Measurements from ENCODE around the gene ADGRA1.
"Not testable (repeated sequence)": the region's sequence is repeated elsewhere in the genome, so short reads cannot be mapped to it uniquely, and the experiment has no call there.

Gene ADGRA1

DNA sequence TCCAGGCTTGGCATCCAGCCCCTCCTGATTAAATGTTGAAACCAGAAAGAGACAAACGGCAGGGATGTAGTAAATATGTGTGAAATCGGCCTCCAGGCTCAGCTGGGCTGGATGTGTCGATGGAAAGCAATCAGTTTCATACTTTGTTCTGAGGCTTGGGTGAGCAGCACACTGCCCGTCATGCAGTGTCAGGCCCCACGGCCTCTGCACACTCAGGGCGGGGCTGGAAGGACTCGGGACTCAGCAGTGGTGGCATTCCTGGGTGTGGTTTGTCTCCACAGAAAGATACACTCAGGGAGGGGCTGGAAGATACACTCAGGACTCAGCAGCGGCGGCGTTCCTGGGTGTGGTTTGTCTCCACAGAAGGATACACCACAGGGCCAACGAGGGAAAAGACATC is 22.0 kb downstream of the ADGRA1 start:
- no peak for DNase-seq (ENCODE audit: low read depth in 3 of 3, low spot score in 1 of 3)

DNA sequence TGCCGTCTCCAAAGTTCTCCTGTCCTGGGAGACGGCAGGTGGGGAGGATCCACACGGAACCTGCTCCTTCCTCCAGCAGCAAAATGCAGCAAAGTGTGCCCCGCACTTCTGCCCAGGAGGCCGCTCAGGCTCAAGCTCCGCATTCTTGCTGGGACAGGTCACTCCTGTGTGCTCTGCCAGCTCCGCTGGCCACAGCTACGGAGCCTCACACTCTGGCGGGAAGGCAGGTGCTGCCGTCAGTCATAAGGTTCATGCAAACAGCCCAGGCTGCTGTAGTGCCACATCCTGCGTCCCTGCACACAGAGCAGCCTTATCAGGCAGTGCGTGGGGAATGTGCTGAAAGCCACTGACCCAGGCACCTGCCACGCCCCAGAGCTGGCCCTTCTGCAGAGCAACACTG is 22.4 kb downstream of the ADGRA1 start:
- no peak for DNase-seq (ENCODE audit: low read depth in 3 of 3, low spot score in 1 of 3)

- no peak for DNase-seq (ENCODE audit: low read depth in 3 of 3, low spot score in 1 of 3)
Observed at GRCh38 chr10:133110609-133111275, 23.0 kb downstream of the ADGRA1 start.

GRCh38 chr10:133111640-133112039 is 23.9 kb downstream of the ADGRA1 start:
- not testable (repeated sequence) for DNase-seq (ENCODE audit: low read depth in 3 of 3, low spot score in 1 of 3)

DNA sequence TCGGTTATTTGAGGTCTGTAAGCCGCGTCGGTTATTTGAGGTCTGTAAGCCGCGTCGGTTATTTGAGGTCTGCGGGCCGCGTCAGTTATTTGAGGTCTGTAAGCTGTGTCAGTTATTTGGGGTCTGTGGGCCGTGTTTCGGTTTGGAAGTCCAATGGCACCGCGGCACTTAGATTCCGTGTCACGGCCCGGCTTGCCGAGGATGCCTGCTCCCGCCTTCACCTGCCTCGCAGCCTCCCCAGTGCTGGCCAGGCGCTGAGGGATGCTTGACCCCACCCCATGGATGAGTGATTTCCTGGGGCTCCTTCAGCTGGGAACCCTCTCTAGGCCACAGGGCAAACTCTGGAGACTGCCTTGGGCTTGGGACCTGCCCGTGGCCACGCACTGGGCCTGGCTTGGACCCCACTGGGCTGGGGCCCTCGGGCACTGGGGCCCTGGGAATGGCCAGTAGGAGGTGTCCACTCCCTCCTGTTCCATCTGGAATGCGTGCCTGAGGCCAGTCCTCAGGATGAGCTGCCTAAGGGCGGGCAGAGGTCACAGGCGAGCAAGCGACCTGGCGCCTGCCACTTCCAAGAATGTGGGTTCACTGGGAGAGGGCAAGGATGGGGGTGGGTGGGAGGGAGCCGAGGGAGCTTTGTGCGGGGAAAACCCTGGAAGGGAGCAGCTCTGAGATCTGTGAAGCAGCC is 25.6 kb downstream of the ADGRA1 start:
- no peak for DNase-seq (ENCODE audit: low read depth in 3 of 3, low spot score in 1 of 3)

- no peak for DNase-seq (ENCODE audit: low read depth in 3 of 3, low spot score in 1 of 3)
Observed at GRCh38 chr10:133113847-133114246, 26.1 kb downstream of the ADGRA1 start.

DNA sequence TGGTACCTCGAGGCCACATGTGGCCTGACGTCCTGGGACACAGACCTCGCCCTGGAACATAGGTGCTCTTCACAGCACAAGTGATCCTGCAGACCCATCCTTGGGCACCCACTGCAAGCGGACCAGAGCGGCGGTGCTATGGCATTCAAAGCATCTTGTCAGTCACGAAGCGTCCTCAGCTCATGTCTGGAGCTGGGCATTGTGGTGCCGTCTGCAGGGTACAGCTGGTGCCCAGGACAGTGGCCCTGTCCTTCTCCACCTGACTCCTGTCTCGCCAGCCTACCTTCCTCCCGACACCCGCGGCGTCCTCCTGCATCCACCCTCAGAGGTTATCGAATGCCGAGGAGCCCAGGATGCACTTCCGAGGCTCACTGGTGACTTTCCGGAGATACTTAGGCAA is 26.5 kb downstream of the ADGRA1 start:
- no peak for DNase-seq (ENCODE audit: low read depth in 3 of 3, low spot score in 1 of 3)

GRCh38 chr10:133114726-133115452 is 27.2 kb downstream of the ADGRA1 start:
- DNase-seq (ENCODE audit: low read depth in 3 of 3, low spot score in 1 of 3): no peak

- DNase-seq (ENCODE audit: low read depth in 3 of 3, low spot score in 1 of 3): no peak
Observed at GRCh38 chr10:133115453-133115842, 27.7 kb downstream of the ADGRA1 start.

DNA sequence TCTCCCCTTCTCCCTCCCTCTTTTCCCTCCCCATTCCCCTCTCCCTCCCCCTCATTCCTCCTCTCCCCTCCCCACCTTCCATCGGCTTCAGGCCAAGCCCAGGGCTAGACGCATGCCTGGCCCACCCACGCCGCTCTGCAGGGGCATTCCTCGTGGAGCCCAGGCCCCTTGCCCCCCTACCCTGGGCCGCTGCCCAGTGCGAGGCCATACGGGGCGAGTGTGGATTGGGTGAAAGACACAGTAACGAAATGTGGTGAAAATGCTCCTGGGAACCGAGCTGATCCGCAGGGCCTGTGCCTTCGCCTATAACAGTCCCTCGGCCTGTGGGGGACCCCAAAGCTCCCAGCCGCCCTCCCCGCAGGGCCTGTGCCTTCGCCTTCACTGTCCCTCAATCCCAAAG is 28.3 kb downstream of the ADGRA1 start:
- no peak for DNase-seq (ENCODE audit: low read depth in 3 of 3, low spot score in 1 of 3)

- DNase-seq (ENCODE audit: low read depth in 3 of 3, low spot score in 1 of 3): no peak
Observed at GRCh38 chr10:133116455-133116854, 28.7 kb downstream of the ADGRA1 start.

DNA sequence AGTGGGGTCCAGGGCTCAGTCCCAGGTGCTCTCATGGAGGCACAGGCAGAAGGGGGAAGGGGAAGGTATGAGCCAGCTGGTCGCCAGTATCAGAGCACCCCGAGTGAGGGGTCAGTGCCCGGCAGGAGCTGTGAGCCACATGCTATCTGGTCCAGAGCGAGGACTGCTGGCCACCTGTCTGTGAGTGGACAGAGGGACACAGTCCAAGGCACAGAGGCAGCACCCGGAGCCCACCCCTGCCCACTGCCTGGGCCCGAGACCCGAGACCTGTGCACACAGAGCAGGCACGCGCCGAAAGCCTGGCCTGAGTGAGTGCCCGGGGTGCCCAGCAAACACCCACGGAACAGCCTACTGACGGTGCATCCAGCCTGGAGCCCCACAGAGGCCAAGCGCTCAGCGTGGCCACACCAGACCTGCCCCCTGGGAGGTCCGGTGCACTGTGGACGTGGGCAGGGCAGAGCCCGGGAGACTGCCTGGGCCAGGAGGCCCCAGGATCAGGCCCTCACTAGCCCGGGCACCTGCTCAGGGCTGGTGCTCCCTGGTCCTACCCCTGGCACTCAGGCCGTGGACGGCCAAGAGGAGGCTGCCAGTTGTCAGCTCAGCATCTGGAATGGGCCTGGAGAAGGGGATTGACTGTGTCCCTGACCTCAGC is 29.4 kb downstream of the ADGRA1 start:
- no peak for DNase-seq (ENCODE audit: low read depth in 3 of 3, low spot score in 1 of 3)

GRCh38 chr10:133117688-133118071 is 30.0 kb downstream of the ADGRA1 start:
- no peak for DNase-seq (ENCODE audit: low read depth in 3 of 3, low spot score in 1 of 3)

DNA sequence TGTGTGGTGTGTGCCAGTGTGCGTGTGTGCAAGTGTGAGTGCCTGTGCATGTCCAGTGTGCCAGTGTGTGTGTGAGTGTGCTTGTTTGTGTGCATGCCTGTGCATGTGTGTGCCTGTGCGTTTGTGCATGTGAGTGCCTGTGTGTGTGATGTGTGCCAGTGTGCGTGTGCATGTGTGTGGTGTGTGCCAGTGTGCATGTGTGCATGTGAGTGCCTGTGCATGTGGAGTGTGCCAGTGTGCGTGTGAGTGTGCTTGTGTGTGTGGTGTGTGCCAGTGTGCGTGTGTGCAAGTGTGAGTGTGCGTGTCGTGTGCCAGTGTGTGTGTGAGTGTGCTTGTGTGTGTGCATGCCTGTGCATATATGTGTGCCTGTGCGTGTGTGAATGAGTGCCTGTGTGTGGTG is 33.8 kb downstream of the ADGRA1 start:
- DNase-seq (ENCODE audit: low read depth in 3 of 3, low spot score in 1 of 3): no peak

DNA sequence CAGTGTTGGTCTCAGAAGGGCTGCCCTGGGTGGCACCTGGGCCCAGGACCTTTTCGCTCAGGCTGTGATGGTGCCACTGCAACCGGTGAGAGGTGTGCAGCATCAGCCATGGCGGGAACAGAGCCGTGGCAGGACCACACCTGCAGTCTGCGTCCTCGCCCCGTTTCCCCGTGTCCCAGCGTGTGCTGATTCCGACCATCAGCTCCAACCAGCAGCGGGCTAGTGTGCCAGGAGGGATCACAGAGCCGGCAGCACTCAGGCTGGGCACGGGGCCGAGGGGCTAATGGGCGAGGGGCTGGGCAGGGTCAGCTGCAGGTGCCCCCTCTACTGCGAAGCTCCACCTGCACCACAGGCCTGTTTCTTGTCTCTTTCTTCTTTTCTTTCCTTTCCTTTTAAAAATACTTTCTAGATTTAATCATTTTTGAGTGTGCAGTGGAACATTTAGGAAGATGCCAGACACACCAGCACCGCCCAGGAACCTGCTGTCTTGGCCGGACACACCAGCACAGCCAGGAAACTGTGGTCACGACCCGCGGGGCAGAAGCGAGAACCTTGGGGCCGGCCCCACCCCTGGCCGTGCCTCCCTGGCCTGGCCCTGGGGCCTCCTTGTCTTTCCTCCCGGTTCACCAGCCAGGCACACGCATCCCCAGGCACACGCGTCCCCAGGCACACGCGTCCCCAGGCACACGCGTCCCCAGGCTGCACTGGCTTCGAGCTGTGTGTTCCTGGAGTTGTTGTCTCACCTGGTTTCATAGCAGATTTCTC is 34.6 kb downstream of the ADGRA1 start:
- DNase-seq (ENCODE audit: low read depth in 3 of 3, low spot score in 1 of 3): no peak

DNA sequence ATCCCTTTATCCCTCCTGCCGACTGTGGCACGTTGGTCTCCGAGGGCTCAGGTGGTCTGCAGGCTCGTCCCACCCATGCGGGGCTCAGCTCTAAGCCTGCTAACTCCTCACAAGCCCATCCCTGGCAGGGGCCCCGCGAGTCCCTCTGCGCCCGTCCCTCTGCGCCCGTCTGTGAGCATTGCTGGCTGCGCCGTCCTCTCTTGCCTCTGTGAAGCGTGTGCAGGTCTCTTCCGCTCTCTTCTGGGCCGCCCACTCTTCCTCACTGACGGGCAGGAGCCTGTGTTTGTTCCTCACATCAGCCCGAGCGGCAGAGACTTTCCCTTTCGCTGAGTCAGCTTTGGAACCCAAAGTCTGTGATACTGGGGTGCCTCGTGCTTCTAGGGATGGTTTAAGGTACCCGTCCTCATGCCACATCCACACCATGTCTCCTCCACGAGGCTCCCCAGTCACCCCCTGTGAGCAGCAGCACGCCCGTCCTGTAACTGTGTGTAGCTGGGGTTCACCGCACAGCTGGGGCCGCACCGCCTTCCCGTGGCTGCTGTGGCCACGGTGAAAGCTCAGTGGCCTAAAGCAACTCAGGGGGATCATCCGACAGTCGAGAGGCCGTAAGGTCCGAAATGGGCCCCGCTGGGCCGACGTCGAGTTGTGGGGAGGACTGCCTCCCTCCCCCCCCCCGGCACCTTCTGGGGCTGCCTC is 35.5 kb downstream of the ADGRA1 start:
- DNase-seq (ENCODE audit: low read depth in 3 of 3, low spot score in 1 of 3): no peak

DNA sequence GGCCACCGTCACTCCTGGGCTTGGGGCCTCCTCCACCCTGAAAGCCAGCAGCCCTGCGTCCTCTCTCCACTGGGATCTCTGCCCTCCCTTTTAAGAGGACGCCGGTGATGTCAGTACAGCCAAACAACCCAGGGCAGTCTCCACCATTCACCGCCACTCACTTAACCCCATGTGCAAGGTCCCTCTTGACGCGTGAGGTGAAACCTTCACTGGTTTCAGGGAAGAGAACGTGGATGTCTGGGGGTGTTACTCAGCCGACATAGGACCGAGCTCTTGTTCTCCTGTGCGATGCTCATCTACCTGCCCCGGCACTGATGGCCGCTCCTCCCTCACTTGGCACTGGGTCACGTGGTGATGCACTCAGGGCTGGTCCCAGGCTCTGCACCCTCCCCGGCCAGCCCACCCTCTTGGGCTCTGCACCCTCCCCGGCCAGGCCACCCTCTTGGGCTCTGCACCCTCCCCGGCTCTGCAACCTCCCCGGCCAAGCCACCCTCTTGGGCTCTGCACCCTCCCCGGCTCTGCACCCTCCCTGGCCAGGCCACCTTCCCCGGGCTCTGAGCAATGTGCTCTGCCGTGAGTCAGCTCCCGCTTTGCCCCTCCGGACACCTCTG is 36.1 kb downstream of the ADGRA1 start:
- DNase-seq (ENCODE audit: low read depth in 3 of 3, low spot score in 1 of 3): no peak

GRCh38 chr10:133124357-133125211 is 36.9 kb downstream of the ADGRA1 start:
- DNase-seq (ENCODE audit: low read depth in 3 of 3, low spot score in 1 of 3): no peak

GRCh38 chr10:133125901-133126300 is 38.2 kb downstream of the ADGRA1 start:
- DNase-seq (ENCODE audit: low read depth in 3 of 3, low spot score in 1 of 3): no peak
